Endodermal cell (in vitro differentiated cells): Measurements from ENCODE around the gene PRKACG. TPM values are rescaled to one million over a fixed set of nuclear protein-coding genes. Genes with fewer than 3 reads are reported as not detected.

Experiments
- DNase-seq: peaks from one replicate; pipeline ENCODE4 v3.0.0-alpha.2; 2017
- H3K27ac ChIP-seq: 2 replicates; pipeline ENCODE4 v1.5.1; 2013; ENCODE audit warnings: mild to moderate bottlenecking, low read depth, low read length, moderate library complexity
- H3K27me3 ChIP-seq: 2 replicates; pipeline ENCODE4 v1.6.1; 2013; ENCODE audit warnings: mild to moderate bottlenecking, low read length, moderate library complexity; ENCODE audit not compliant: insufficient read depth, control insufficient read depth, poor library complexity, severe bottlenecking
- H3K36me3 ChIP-seq: 2 replicates; pipeline ENCODE4 v1.7.0; 2013; ENCODE audit warnings: mild to moderate bottlenecking, low read length, moderate library complexity; ENCODE audit not compliant: control insufficient read depth, insufficient read depth
- H3K4me1 ChIP-seq: one replicate; pipeline ENCODE4 v1.7.0; 2013; ENCODE audit warnings: low read length; ENCODE audit not compliant: control insufficient read depth, insufficient read depth
- H3K4me3 ChIP-seq: 2 replicates; pipeline ENCODE4 v1.5.1; 2013; ENCODE audit warnings: mild to moderate bottlenecking, low read length, moderate library complexity
- H3K9ac ChIP-seq: 2 replicates; pipeline ENCODE4 v1.6.1; 2013; ENCODE audit warnings: mild to moderate bottlenecking, low read length, moderate library complexity; ENCODE audit not compliant: poor library complexity, severe bottlenecking; ENCODE audit errors: extremely low read depth
- H3K9me3 ChIP-seq: 2 replicates; pipeline ENCODE4 v1.6.1; 2013; ENCODE audit warnings: mild to moderate bottlenecking, low read length, moderate library complexity; ENCODE audit not compliant: control insufficient read depth
- H3K27ac Mint-ChIP-seq: 2 replicates; pipeline ENCODE4 v1.8.0; 2020; ENCODE audit warnings: mixed read lengths
- H3K27me3 Mint-ChIP-seq: 2 replicates; pipeline ENCODE4 v1.8.0; 2021; ENCODE audit warnings: mild to moderate bottlenecking, mixed read lengths; ENCODE audit not compliant: insufficient read depth
- H3K36me3 Mint-ChIP-seq: 2 replicates; pipeline ENCODE4 v1.8.0; 2020; ENCODE audit warnings: low read depth, mixed read lengths
- H3K4me1 Mint-ChIP-seq: 2 replicates; pipeline ENCODE4 v1.8.0; 2020; ENCODE audit warnings: mixed read lengths
- H3K4me3 Mint-ChIP-seq: 2 replicates; pipeline ENCODE4 v1.8.0; 2020; ENCODE audit warnings: mild to moderate bottlenecking, moderate library complexity, mixed read lengths
- H3K9me3 Mint-ChIP-seq: 2 replicates; pipeline ENCODE4 v1.8.0; 2020; ENCODE audit warnings: mild to moderate bottlenecking, mixed read lengths
- CTCF ChIP-seq: fragments of 200-600 bp; sonication (generic); conservative IDR thresholded peaks from 2 replicates; pipeline ENCODE4 v1.5.0; 2021; ENCODE audit warnings: antibody characterized with exemption, mild to moderate bottlenecking
- WGBS, 2 experiments: methylation state at CpG; one replicate each; pipeline versions ENCODE4 v1.1.5 to v1.1.7; 2013; ENCODE audit warnings: missing lambda C conversion rate in 2 of 2, mixed read lengths in 1 of 2; ENCODE audit not compliant: insufficient coverage in 1 of 2, insufficient read length in 1 of 2; 5-methylcytosine and 5-hydroxymethylcytosine counted together
- total RNA-seq, 2 donors: library from RNA; stranded (reverse); fragmentation: NEBNext Ultra II Directional in 1 of 2; extraction: Animal tissue kit (Norgen Biotek cat#: 25700) in 1 of 2; gene quantifications; 2 replicates in 1 of 2; 3 replicates in 1 of 2; pipeline ENCODE4 v1.2.1, GENCODE V29; 2021

Gene PRKACG
- total RNA-seq, 2 donors from 2014 or later: not detected

- Histone ChIP-seq H3K36me3 (peaks cover 34% of the 10 kb centered on the region), H3K4me3 (no peak overlapping the region), H3K9me3 (no peaks in the 10 kb centered on the region), H3K9ac (no peak overlapping the region), H3K27me3 (no peaks in the 10 kb centered on the region), H3K4me1 (peaks cover 7% of the 10 kb centered on the region), H3K27ac (no peak overlapping the region)
- TF ChIP-seq CTCF: no peak
- no peak for DNase-seq
- Mint-ChIP-seq H3K36me3 (peaks cover 25% of the 10 kb centered on the region), H3K4me3 (no peak overlapping the region), H3K27me3 (no peaks in the 10 kb centered on the region), H3K27ac (no peak overlapping the region), H3K9me3 (no peaks in the 10 kb centered on the region), H3K4me1 (peaks cover 19% of the 10 kb centered on the region)
- 95 to 100% methylated on average over 4 to 6 of the region's 6 CpGs for WGBS, 2 experiments
These were observed 35.2 kb upstream of the PRKACG start for GRCh38 chr9:69049094-69049493.

GRCh38 chr9:69047371-69047770 is 33.5 kb upstream of the PRKACG start:
- Histone ChIP-seq H3K9me3 (no peaks in the 10 kb centered on the region), H3K27ac (no peak overlapping the region), H3K27me3 (no peaks in the 10 kb centered on the region), H3K9ac (no peak overlapping the region), H3K36me3 (peaks cover 34% of the 10 kb centered on the region), H3K4me3 (no peak overlapping the region), H3K4me1 (peaks cover 12% of the 10 kb centered on the region)
- DNase-seq: no peak
- H3K27ac Mint-ChIP-seq: no peak overlapping the region
- peaks cover 26% of the 10 kb centered on the region for H3K36me3 Mint-ChIP-seq
- WGBS, 2 experiments: 88 to 92% methylated on average over 2 to 4 of the region's 4 CpGs
- H3K9me3 Mint-ChIP-seq: no peaks in the 10 kb centered on the region
- no peak overlapping the region for H3K4me3 Mint-ChIP-seq
- H3K27me3 Mint-ChIP-seq: no peaks in the 10 kb centered on the region
- H3K4me1 Mint-ChIP-seq: peaks cover 33% of the 10 kb centered on the region
- TF ChIP-seq CTCF: no peak

GRCh38 chr9:69046723-69047122 is 32.8 kb upstream of the PRKACG start:
- H3K27me3 Mint-ChIP-seq: no peaks in the 10 kb centered on the region
- H3K4me1 ChIP-seq: peaks cover 12% of the 10 kb centered on the region
- no peak overlapping the region for H3K9ac ChIP-seq
- no peak overlapping the region for H3K4me3 ChIP-seq
- no peak for TF ChIP-seq CTCF
- H3K4me1 Mint-ChIP-seq: peaks cover 36% of the 10 kb centered on the region
- H3K9me3 Mint-ChIP-seq: no peaks in the 10 kb centered on the region
- no peak for DNase-seq
- no peaks in the 10 kb centered on the region for H3K27me3 ChIP-seq
- H3K9me3 ChIP-seq: no peaks in the 10 kb centered on the region
- peak overlapping the region; percentile 66 for H3K27ac Mint-ChIP-seq
- no peak overlapping the region for H3K4me3 Mint-ChIP-seq
- peaks cover 34% of the 10 kb centered on the region for H3K36me3 ChIP-seq
- H3K27ac ChIP-seq: no peak overlapping the region
- 89 to 96% methylated on average over 4 of the region's 4 CpGs for WGBS, 2 experiments
- H3K36me3 Mint-ChIP-seq: peaks cover 26% of the 10 kb centered on the region
